Stimulated activated CD4-positive, alpha-beta T cell treated with anti-CD3 and anti-CD28 coated beads, Interleukin-12 subunit alpha, Interleukin-12 subunit beta, amount 100 ng/mL, for 48 hours (primary cell): Measurements from ENCODE around the gene GPC6.

Experiments used
- DNase-seq, 3 donors: peaks; one replicate each; pipeline ENCODE4 v3.0.0-alpha.2; 2020; ENCODE audit warnings: low read depth in 2 of 3, low spot score in 1 of 3

GPC6 gene

GRCh38 chr13:93230261-93230855, 3.8 kb downstream of the GPC6 start:
- DNase-seq: no peak

- no peak for DNase-seq
Observed at GRCh38 chr13:93231867-93232266, 5.3 kb downstream of the GPC6 start.

- DNase-seq: no peak
Observed at GRCh38 chr13:93233997-93234416, 7.4 kb downstream of the GPC6 start.

- DNase-seq: no peak
Observed at GRCh38 chr13:93234459-93234858, 7.9 kb downstream of the GPC6 start.

- no peak for DNase-seq
Observed at GRCh38 chr13:93235258-93236015, 8.8 kb downstream of the GPC6 start.

GRCh38 chr13:93238711-93239110, 12.1 kb downstream of the GPC6 start:
- DNase-seq: no peak

- DNase-seq: no peak
Observed at GRCh38 chr13:93243375-93244063, 16.9 kb downstream of the GPC6 start.

- DNase-seq: no peak
Observed at GRCh38 chr13:93244141-93244917, 17.7 kb downstream of the GPC6 start.

GRCh38 chr13:93244918-93245280, 18.3 kb downstream of the GPC6 start:
- no peak for DNase-seq

GRCh38 chr13:93246069-93246468, 19.5 kb downstream of the GPC6 start:
- DNase-seq: no peak

- no peak for DNase-seq
Observed at GRCh38 chr13:93248627-93249047, 22.0 kb downstream of the GPC6 start.

- DNase-seq: no peak
Observed at GRCh38 chr13:93249364-93250306, 23.0 kb downstream of the GPC6 start.

GRCh38 chr13:93254775-93255174, 28.2 kb downstream of the GPC6 start:
- DNase-seq: no peak

- no peak for DNase-seq
Observed at GRCh38 chr13:93256998-93257397, 30.4 kb downstream of the GPC6 start.

GRCh38 chr13:93259527-93260080, 33.0 kb downstream of the GPC6 start:
- no peak for DNase-seq

- DNase-seq: no peak
Observed at GRCh38 chr13:93260591-93260990, 34.0 kb downstream of the GPC6 start.

GRCh38 chr13:93262729-93263345, 36.2 kb downstream of the GPC6 start:
- DNase-seq: no peak

GRCh38 chr13:93264876-93265275, 38.3 kb downstream of the GPC6 start:
- no peak for DNase-seq

- DNase-seq: no peak
Observed at GRCh38 chr13:93265800-93266199, 39.2 kb downstream of the GPC6 start.

- no peak for DNase-seq
Observed at GRCh38 chr13:93266681-93267080, 40.1 kb downstream of the GPC6 start.
